ENCODE results near the gene OR10K1.

DNA sequence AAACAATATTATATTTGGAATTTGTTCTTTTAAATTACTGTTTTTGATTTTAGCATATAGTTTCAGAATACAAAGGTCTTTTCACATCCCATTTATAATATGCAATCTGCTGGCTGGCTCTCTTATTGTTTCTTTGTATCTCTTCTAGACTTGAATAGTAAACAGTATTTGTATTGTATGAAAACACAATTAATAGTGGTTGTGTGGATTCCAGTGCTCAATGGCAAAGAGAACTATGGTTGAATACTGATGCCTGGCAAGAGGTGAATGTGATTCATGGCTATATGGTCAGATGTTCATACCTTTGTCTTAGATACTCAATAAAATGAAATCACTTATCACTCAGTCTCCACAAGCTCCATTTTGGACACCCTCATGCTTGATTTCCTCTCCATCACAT, 55.3 kb downstream of the OR10K1 start:
- no peak for TF ChIP-seq POLR2A (IDR thresholded peaks at IDR 0.05)
- no peak for TF ChIP-seq EP300 (IDR thresholded peaks at IDR 0.05; ENCODE audit: low read depth)
- TF ChIP-seq, protein P1, sequence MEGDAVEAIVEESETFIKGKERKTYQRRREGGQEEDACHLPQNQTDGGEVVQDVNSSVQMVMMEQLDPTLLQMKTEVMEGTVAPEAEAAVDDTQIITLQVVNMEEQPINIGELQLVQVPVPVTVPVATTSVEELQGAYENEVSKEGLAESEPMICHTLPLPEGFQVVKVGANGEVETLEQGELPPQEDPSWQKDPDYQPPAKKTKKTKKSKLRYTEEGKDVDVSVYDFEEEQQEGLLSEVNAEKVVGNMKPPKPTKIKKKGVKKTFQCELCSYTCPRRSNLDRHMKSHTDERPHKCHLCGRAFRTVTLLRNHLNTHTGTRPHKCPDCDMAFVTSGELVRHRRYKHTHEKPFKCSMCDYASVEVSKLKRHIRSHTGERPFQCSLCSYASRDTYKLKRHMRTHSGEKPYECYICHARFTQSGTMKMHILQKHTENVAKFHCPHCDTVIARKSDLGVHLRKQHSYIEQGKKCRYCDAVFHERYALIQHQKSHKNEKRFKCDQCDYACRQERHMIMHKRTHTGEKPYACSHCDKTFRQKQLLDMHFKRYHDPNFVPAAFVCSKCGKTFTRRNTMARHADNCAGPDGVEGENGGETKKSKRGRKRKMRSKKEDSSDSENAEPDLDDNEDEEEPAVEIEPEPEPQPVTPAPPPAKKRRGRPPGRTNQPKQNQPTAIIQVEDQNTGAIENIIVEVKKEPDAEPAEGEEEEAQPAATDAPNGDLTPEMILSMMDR (IDR thresholded peaks at IDR 0.05), result no peak

All from transverse colon (tissue), 3 donors.